CD4-positive, alpha-beta T cell treated with Interleukin-4 for 4 hours (primary cell): ENCODE results near the gene KANTR.
A peak's percentile ranks its signal among the peaks of the same experiment; 100 is the strongest.

ENCODE experiments used
- DNase-seq: peaks from one replicate; pipeline ENCODE4 v3.0.0-alpha.2; 2020

The KANTR gene

DNA sequence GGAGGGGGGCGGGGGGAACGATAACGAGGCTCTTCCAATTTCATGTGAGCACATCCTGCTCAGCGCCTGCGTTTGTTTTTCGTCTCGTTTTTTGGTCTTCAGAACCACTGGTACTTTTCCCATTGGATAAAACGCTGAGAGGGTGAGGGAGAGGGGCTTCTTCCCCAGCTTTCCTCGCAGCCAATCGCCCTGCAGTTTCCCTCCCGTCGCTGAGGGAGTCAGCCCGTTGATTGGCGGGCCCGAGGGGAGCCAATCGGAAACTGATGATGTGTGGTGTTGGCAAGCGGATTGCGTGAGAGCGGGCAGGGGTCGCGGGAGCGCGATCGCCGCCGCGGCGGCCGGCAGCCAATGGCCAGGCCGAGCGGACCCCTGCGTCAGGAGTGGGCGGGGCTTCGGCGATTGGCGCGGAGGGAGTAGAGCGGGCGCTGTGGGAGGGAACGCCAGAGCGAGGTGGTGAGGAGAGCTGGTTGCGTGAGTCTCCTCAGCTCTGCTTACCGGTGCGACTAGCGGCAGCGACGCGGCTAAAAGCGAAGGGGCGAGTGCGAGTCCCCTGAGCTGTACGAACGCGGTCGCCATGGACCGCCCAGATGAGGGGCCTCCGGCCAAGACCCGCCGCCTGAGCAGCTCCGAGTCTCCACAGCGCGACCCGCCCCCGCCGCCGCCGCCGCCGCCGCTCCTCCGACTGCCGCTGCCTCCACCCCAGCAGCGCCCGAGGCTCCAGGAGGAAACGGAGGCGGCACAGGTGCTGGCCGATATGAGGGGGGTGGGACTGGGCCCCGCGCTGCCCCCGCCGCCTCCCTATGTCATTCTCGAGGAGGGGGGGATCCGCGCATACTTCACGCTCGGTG, 11.8 kb upstream of the KANTR start, which contains the start of gene TSPYL2:
Gene TSPYL2 (plus strand): TSS at position 443 of the 848 bp plus-strand sequence. CDS start 132 bp downstream, at position 575.
- DNase-seq: peak; percentile 95

DNA sequence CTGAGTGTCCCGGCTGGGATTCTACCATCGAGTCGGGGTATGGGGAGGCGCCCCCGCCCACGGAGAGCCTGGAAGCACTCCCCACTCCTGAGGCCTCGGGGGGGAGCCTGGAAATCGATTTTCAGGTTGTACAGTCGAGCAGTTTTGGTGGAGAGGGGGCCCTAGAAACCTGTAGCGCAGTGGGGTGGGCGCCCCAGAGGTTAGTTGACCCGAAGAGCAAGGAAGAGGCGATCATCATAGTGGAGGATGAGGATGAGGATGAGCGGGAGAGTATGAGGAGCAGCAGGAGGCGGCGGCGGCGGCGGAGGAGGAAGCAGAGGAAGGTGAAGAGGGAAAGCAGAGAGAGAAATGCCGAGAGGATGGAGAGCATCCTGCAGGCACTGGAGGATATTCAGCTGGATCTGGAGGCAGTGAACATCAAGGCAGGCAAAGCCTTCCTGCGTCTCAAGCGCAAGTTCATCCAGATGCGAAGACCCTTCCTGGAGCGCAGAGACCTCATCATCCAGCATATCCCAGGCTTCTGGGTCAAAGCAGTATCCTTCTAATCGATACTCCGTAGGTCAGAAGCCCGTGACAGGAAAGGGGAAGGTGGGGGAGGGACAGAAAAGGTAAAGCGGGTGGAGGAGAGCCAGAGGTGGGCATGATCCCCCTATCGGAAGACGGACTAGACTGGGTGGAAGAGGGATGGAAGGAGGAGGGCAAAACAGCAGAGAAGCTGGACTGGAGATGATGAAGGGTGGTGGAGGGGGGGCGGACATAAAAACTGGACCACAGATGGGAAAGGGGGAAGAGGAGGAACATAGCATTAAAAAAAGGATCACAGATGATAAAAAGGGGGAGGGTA, 10.9 kb upstream of the KANTR start:
- no peak for DNase-seq

DNA sequence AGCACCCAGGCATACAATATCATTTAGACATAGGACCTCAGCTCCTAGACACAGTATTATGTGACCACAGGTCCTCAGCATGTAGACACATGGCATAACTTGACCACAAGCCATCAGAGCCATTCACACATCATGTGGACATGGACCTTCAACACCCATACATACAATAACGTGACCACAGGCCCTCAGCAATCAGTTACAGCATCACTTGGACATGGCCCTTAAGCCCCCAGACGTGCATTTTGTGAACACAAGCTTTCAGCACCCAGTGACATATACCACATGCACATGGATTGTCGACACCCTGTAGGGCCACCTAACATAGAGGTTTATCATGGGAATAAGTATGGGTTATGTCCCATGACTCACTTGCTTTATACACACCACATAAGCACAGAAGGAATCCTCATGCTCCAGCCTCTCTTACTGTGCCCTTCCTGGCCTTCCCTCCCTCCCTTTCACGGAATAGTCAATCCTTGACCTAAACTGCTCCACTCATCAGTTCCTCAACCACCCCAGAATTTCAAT, 9.8 kb upstream of the KANTR start:
- no peak for DNase-seq

DNA sequence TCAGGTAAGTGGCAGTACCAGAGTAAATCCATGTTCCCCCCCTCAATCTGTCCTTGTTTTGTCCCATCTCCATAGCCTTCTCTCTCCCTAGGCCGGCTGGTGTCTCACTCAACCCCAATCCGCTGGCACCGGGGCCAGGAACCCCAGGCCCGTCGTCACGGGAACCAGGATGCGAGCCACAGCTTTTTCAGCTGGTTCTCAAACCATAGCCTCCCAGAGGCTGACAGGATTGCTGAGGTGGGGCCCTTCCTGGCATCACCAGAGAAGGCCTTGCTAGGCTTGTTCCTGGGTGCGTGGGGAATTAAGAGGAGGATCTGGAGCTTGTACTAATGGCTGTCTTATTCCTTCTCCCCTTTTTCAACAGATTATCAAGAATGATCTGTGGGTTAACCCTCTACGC, 9.1 kb upstream of the KANTR start:
- DNase-seq: no peak

DNA sequence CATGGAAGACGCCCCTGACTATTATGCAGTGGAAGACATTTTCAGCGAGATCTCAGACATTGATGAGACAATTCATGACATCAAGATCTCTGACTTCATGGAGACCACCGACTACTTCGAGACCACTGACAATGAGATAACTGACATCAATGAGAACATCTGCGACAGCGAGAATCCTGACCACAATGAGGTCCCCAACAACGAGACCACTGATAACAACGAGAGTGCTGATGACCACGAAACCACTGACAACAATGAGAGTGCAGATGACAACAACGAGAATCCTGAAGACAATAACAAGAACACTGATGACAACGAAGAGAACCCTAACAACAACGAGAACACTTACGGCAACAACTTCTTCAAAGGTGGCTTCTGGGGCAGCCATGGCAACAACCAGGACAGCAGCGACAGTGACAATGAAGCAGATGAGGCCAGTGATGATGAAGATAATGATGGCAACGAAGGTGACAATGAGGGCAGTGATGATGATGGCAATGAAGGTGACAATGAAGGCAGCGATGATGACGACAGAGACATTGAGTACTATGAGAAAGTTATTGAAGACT, 8.2 kb upstream of the KANTR start:
- DNase-seq: no peak

DNA sequence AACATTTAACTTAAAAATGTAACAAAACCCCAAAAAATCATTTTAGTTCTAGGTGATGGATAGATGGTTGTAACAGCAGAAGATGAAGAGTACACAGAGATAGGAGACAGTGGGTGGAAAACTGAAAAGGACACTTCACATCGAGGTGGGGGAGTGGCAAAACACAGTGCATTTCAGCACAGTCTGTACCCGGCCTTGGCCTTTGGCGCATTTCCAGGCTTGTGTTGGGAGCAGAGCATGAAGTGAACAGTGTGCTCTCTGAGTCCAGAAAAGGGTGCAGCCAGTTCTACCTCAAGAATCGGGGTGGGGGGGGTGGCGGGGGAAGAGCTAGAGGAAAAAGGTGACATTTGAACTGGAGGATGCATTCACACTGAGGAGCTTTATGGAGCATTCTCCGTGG, 7.5 kb upstream of the KANTR start:
- no peak for DNase-seq

DNA sequence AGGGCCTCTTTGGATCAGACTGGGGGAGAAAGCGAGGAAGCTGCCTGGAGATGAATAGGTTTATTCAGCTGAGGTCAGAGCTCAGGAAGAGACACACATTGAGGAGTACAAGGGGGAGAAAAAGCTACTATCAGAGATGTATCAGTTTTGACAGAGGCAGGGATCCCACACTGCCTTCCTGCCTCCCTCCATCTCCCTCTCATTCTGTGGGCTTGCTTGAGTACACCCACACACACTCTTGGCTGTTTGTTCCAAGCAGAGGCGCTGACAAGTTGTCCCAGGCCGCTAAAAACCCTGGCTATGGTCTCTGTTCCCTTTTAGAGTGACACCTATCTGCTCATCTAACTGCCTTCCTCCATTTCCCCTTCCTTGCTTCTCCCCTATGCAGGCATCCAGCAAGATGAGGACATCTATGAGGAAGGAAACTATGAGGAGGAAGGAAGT, 6.5 kb upstream of the KANTR start:
- DNase-seq: no peak

DNA sequence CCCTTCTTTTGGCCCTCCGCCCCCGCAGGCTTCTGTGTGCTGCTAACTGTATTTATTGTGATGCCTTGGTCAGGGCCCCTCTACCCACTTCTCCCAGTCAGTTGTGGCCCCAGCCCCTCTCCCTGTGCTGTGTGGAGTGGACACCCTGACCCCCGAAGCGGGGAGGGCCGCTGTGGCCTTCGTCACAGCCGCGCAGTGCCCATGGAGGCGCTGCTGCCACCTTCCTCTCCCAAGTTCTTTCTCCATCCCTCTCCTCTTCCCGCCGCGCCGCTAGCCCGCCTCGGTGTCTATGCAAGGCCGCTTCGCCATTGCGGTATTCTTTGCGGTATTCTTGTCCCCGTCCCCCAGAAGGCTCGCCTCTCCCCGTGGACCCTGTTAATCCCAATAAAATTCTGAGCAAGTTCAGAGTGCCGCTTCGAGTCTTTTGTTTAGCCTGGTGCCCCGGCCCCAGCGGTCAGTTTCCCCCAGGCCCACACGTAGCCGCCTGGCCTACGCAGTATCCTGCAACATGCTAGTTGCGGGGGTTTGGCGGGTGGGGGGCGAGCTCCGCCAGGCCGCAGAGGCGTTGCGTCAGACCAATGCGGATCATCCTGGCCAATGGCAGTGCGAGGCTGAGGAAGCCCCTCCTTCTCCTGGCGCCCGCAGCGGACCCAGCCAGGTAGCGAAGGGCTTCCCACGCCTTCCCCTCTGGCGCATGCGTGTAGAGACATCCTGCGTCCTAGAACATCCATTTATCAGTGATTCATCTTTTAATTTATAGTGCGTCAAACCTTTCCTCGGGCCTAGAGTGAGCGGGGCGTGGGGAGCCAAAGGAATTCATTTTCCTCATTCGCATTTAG, 5.6 kb upstream of the KANTR start:
- DNase-seq: peak; percentile 89

DNA sequence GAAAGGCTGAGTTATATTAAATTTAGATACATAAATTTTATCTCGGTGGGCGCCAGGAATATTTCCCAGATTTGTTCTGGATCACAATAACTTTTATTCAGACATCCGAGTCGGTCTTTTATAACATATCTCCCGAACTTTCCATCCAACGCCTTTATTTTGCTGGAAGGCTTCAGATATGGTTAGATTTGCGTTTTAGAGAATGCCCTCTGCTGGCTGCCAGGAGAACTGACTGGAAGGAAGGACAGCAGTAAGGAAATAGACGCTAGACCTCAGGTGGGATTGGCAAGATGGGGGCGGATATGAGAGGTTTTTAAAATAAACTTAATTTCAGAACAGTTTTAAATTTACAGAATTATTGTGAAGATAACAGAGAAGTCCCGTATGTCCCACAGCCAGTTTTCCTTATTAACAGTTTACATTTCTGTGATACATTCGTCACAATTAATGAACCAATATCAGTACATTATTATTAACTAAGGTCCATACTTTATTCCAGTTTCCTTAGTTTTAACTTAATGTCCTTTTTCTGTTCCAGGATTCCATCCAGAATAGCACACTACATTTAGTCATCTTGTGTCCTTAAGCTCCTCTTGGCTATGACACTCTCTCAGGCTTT, 4.6 kb upstream of the KANTR start:
- peak; percentile 64 for DNase-seq

DNA sequence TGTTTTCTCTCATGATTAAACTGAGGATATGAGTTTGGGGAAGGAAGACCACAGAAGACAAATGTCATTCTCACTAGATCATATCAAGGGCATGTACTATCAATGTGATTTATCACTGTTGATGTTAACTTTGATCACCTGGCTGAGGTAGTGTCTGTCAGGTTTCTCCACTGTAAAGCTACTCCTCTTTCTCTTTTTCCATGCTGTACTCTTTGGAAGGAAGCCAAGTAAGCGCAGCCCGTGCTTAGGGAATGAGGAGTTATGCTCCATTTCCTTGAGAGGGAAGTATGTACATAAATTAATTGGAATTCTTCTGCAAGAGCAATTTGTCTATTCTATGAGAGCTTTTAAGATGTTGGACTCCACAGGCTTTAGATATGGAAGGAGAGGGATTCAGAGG, 4.0 kb upstream of the KANTR start:
- DNase-seq: no peak

DNA sequence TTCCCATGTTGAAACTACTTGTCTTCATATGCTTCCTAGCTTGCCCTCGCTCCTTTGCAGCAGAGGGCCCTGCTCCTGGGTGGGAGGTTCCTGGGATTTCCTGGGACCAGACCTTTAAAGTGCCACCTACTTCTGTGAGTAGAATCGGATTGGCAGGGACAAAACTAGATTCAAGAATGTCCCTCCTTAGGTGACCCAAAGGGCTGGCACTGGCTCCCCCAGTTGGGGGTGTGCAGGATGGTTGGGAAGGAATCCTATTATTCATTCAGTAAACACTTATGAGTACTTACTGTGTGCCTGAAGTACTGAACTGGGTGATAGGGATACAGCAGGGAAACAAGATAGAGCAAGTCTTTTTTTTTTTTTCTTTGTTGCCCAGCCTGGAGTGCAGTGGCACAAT, 2.6 kb upstream of the KANTR start:
- DNase-seq: no peak

DNA sequence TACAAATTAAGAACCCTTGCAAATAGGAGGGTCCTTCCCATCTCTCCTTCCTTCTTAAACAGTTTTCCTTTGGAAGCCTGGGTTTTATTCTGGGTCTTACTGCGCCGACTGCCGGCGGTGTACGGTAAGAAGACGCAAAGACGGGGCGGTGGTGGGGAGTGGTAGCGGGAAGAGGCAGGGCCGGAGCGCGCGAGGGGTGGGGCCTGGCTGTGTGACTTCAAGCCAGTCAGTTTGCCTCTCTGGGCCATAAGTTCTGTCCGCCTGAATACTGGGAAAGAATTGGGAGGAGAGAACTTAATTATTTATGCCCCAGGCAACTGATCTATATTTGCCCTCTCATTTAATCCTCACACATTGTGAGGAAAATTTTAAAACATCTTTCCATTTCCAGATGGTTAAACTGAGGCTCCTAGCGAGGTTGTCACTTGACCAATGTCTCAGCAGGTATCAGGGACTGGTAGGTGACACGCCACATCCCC, 726 bp upstream of the KANTR start:
- DNase-seq: peak; percentile 66

DNA sequence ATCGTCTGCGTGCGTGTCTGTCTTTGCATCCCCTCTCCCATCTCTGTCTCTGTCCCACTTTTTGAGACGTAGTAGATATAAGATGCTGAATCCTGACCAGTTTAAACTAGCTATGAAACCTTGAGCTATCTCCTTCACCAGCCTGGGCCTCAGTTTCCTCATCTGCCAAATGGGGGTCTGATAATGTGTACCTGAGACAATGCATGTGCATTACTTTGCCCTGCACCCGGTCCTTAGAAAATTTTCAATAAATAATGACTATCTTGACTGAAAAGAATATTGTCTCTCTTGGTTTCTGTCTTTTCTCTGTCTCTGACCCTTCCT, 602 bp downstream of the KANTR start:
- DNase-seq: no peak

DNA sequence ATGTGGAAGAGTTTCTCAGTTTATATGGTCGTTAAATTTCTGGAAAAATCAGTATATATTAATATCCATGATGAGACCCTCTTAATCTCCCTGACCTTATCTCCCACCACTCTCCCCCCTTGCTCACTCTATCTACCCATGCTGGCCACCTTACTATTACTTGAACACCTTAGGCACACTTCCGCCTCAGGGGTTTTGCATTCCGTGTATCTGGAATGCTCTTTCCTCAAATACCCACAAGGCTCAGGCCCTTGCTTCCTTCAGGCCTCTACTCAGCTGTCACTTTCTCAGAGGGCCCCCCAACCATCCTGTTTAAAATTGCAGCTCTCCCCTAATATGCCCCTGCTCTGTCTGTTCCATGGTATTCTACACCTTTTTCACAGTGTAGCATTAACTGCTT, 1.9 kb downstream of the KANTR start:
- DNase-seq: no peak

DNA sequence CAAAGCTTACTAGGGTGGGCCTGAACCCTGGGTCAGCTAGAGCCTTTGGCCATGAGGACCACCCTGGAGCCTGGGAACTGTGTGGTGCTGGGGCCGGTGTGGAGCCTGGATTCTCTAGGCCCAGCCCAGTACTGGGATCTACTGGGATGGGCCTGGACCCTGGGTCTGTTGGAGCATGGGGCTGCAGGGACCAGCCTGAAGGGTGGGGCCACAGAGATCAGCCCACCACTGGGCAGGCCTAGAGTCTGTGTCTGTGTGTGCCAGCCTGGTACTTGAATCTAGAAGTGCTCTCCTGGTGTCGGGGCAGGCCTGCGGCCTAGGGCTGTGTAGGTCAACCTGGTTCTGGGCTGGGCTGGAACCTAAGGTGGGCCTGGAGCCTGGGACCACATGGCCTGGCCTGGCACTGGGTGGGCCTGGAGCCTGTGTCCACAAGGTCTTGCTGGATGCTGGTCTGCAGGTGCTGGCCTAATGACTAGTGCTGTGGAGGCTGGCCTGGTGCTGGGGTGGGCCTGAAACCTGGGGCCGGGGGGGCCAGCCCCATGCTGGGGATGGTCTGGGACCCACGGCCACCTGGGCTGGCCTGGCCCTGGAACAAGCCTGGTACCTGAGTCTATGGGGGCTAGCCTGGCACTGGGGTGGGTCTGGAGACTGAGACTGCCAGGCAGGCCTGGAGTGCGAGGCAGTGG, 21.1 kb downstream of the KANTR start:
- DNase-seq: no peak

DNA sequence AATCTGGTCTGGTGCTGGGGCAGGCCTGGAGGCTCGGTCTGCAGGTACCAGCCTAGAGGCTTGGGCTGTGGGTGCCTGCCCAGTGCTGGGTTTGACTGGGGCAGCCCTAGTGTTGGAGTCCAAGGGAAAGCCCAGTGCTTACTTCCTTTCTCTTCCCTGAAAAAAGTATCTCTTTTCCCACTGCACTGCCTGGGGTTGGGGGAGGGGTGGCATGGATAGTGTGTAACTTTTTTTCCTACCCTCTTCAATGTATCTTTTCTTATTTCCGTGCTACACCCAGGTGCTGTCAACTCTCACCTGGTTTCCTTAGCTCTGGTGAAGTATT, 21.6 kb downstream of the KANTR start:
- DNase-seq: no peak

DNA sequence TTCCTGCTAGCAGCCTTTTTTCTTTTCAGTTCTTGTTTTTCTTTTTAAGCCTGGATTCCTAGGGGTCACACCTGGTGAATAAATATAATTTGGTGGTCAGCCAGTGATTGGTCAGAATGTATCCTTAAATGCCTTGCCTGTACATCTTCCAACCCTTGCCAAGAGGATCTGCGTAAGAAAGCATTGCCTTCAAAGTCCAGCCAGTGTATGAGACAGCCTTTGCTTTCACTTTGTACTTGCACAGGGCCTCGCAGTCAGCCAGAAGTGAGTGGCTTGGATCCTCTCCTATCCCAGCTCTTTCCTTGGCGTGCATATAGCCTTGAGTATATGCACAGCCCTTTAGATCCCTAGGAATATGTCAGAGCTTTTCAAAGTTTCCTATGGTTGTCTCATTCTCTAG, 22.2 kb downstream of the KANTR start:
- DNase-seq: no peak

DNA sequence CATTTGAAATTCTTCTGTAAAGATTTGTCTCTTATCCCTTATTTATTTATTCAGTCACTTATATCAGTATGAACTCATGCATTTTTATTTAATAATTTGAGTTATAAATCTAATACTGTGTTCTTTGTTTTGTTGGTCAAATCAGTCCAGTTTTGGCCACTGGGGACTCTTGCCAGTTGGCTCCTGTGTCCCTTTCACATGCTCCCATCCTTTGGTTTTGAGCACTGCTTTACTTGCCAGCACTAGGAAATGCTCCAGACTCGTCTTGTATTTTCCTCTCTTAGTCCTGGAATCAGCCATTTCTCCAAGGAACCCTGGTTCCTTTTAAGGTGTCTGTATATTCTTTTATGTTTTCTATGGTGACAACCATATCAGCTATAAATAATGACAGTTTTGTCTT, 28.1 kb downstream of the KANTR start:
- DNase-seq: no peak

DNA sequence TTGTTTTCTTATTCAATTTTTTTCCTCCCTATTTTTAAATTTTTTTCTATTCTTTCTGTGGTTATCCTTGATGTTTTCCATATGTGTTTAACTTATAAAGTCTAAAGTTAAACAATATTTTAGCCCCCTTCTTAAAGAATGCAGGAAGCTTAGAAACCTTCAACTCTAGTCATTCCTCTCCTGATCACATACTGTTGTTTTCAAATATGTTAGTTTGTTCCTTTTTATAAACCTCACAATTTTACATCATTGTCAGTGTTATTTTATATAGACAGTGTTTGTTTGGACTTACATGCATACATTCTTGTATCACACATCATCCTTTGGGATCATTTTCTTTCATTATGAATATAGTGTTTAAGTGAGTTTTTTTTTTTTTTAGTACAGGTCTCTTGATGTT, 31.6 kb downstream of the KANTR start:
- no peak for DNase-seq

DNA sequence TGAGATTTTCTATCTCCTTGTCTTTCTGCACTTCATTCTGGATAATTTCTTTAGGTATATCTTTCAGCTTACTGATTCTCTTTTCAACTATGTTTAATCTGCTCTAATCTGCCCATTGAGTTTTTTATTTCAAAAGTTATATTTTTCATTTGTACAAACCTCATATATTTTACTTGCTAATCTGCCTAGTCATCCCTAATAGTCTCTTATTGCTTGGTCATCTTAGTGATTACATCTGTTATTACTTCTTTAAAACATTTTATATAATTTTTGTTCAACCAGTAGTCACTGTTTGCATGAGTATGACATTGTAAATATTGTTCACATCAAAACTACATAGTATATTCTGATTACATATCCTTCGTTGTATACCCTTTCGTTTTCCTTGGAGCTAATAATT, 32.4 kb downstream of the KANTR start:
- DNase-seq: no peak

DNA sequence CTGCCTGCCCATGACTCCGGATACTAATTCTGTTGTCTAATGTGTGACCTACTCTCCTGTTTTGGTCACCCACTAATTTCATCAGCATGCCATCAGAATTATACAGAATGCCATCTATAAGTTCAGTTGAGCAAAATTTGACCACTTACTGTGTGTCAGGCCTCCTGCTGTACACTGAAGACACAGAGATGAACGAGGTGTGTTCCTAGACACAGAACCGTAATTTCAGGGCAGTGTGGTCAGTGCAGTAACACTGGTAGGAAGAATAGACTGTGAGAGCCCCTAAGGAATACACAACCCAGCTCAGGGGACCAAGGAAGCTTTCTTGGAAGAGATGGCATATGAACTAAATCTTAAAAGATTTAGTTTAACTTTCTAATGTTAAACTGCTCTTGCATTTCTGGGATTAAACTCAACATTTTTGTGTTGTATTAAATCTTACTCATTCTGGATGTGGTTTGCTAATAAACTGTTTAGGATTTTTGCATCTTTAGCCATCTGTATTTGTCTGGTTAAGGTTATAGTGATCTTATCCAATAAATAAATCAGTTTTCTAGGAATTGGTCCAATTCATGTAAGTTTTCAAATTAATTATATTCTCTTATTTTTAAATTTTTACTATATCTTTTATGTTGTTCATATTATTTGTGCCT, 34.3 kb downstream of the KANTR start:
- DNase-seq: no peak
